CD8-positive, alpha-beta memory T cell (primary cell): ENCODE data around the gene EPHA2. TPM values are rescaled to one million over a fixed set of nuclear protein-coding genes. Genes with fewer than 3 reads are reported as not detected.

Source experiments
- CTCF ChIA-PET: fragments of 350-600 bp; sonication (Branson Sonifier 250); formaldehyde crosslinking; loops from one replicate; lab custom pipeline; 2021; ENCODE audit warnings: antibody characterized with exemption; lab: Charles Lee
- POLR2A ChIA-PET: fragments of 350-600 bp; sonication (Branson Sonifier 250); formaldehyde crosslinking; loops from one replicate; lab custom pipeline; 2021; ENCODE audit warnings: antibody characterized with exemption; lab: Charles Lee
- DNase-seq, 5 donors: peaks; one replicate each; pipeline versions ENCODE4 v3.0.0 to v3.0.0-alpha.2; 2020 to 2022; ENCODE audit warnings: mixed read lengths in 1 of 5
- H3K27ac ChIP-seq: one replicate; pipeline ENCODE4 v1.7.0; 2013; ENCODE audit warnings: low read depth, mild to moderate bottlenecking, low read length, moderate library complexity
- H3K27me3 ChIP-seq: 2 replicates; pipeline ENCODE4 v1.7.0; 2013; ENCODE audit warnings: low read length, mild to moderate bottlenecking; ENCODE audit not compliant: insufficient read depth, poor library complexity, severe bottlenecking
- H3K36me3 ChIP-seq: 2 replicates; pipeline ENCODE4 v1.7.0; 2013; ENCODE audit warnings: mild to moderate bottlenecking, low read length, moderate library complexity; ENCODE audit not compliant: insufficient read depth
- H3K4me1 ChIP-seq: 2 replicates; pipeline ENCODE4 v1.7.0; 2013; ENCODE audit warnings: mild to moderate bottlenecking, low read length, moderate library complexity; ENCODE audit not compliant: insufficient read depth
- H3K4me3 ChIP-seq: 2 replicates; pipeline ENCODE4 v1.7.0; 2013; ENCODE audit warnings: mild to moderate bottlenecking, low read length
- H3K9me3 ChIP-seq: 2 replicates; pipeline ENCODE4 v1.7.0; 2013; ENCODE audit warnings: mild to moderate bottlenecking, low read length
- H3K27ac Mint-ChIP-seq, 8 donors: one replicate each; pipeline ENCODE4 v1.8.0; 2020 to 2021; ENCODE audit warnings: mixed read lengths in 8 of 8, mild to moderate bottlenecking in 6 of 8, inconsistent platforms in 3 of 8, moderate library complexity in 3 of 8
- H3K27me3 Mint-ChIP-seq, 2 donors: one replicate each; pipeline ENCODE4 v1.8.0; 2020 to 2021; ENCODE audit warnings: mixed read lengths in 2 of 2, mild to moderate bottlenecking in 1 of 2, moderate library complexity in 1 of 2
- H3K36me3 Mint-ChIP-seq, 3 donors: one replicate each; pipeline ENCODE4 v1.8.0; 2020 to 2021; ENCODE audit warnings: mixed read lengths in 3 of 3, inconsistent platforms in 1 of 3, mild to moderate bottlenecking in 1 of 3
- H3K4me1 Mint-ChIP-seq, 3 donors: one replicate each; pipeline ENCODE4 v1.8.0; 2020 to 2021; ENCODE audit warnings: mixed read lengths in 3 of 3, inconsistent platforms in 1 of 3, mild to moderate bottlenecking in 1 of 3
- H3K4me3 Mint-ChIP-seq, 7 donors: one replicate each; pipeline ENCODE4 v1.8.0; 2020 to 2021; ENCODE audit warnings: mixed read lengths in 7 of 7, mild to moderate bottlenecking in 6 of 7, moderate library complexity in 4 of 7, inconsistent platforms in 2 of 7
- H3K9me3 Mint-ChIP-seq, 5 donors: one replicate each; pipeline ENCODE4 v1.8.0; 2020 to 2022; ENCODE audit warnings: mixed read lengths in 5 of 5, mild to moderate bottlenecking in 3 of 5, moderate library complexity in 2 of 5, inconsistent platforms in 1 of 5
- polyA plus RNA-seq: library from polyadenylated mRNA; unstranded; fragments of 300-500 nt; fragmentation: Illumina TruSeq; gene quantifications from one replicate; pipeline ENCODE4 v1.2.3, GENCODE V29; 2021
- total RNA-seq, 2 experiments: library from RNA; stranded (reverse); gene quantifications; one replicate each; pipeline ENCODE4 v1.2.3, GENCODE V29; 2021

The EPHA2 gene
- total and polyA plus RNA-seq, 3 experiments from 2014 or later: not detected

DNA sequence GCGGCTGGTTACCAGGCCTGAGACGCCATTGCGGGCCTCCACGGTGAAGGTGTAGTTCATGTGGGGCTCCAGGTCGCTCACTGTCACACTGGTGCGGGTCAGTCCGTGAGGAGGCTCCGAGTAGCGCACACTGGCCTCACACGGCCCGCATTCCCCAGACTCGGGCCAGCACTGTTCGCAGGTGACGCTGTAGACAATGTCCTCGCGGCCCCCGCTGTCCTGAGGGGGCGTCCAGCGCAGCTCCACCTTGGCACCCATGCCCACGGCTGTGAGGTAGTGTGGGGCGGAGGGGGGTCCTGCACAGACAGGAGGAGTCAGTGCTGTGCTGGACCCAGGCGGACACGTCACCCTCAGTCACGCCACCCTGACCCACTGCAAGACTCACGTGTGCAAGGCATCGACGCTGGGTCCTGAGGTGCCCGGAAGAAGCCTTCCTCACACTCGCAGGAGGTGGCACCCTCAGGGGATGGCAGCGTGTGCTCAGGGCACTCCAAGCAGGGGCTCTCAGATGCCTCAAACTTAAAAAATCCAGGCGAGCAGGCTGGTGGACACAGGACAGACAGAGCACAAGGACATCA is 17.9 kb downstream of the EPHA2 start:
- no peaks in the 10 kb centered on the region for H3K36me3 Mint-ChIP-seq
- H3K27ac Mint-ChIP-seq: no peak overlapping the region
- Histone ChIP-seq H3K4me3 (no peak overlapping the region), H3K4me1 (peaks cover 14% of the 10 kb centered on the region), H3K36me3 (no peaks in the 10 kb centered on the region), H3K27ac (no peak overlapping the region), H3K27me3 (no peaks in the 10 kb centered on the region), H3K9me3 (no peaks in the 10 kb centered on the region)
- peaks cover 0 to 8% (median 0%) of the 10 kb centered on the region in 3 donors for H3K4me1 Mint-ChIP-seq
- no peak for DNase-seq
- H3K27me3 Mint-ChIP-seq: peaks cover 0 to 3% of the 10 kb centered on the region in 2 donors
- H3K9me3 Mint-ChIP-seq: no peaks in the 10 kb centered on the region
- H3K4me3 Mint-ChIP-seq: no peak overlapping the region
- CTCF ChIA-PET: no interaction called here
- POLR2A ChIA-PET: no interaction called here

DNA sequence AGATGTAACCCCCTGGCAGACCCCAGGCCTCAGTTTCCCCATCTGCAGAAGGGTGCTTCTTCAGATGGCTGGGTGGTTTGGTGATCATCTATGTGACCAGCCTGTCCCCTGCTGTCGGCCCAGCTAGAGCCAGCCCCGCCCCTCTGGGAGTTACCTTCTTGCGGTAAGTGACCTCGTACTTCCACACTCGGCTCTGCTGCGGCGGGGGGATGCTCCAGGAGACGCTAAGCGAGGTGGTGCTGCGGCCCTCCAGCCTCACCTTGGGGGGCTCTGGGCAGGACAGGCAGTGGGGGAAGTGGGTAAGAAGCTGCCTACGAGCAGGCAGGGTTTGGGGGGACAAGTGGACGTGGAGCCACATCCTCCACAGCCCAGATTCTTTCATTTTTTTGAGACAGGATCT is 20.4 kb downstream of the EPHA2 start:
- Mint-ChIP-seq H3K36me3 (no peaks in the 10 kb centered on the region), H3K27ac (peak overlapping the region in 1 of 8 donors; percentile 84), H3K9me3 (no peaks in the 10 kb centered on the region), H3K4me3 (no peak overlapping the region), H3K4me1 (no peaks in the 10 kb centered on the region), H3K27me3 (no peaks in the 10 kb centered on the region)
- no peak overlapping the region for H3K27ac ChIP-seq
- no peaks in the 10 kb centered on the region for H3K27me3 ChIP-seq
- H3K4me3 ChIP-seq: no peak overlapping the region
- no peaks in the 10 kb centered on the region for H3K9me3 ChIP-seq
- DNase-seq: no peak
- POLR2A ChIA-PET: no interaction called here
- H3K36me3 ChIP-seq: no peaks in the 10 kb centered on the region
- CTCF ChIA-PET: interaction anchor here (1.1 kb wide), 1 partner anchor 9 kb away, joined by 3 read pairs; no protein-coding TSS in a partner anchor
- no peaks in the 10 kb centered on the region for H3K4me1 ChIP-seq

DNA sequence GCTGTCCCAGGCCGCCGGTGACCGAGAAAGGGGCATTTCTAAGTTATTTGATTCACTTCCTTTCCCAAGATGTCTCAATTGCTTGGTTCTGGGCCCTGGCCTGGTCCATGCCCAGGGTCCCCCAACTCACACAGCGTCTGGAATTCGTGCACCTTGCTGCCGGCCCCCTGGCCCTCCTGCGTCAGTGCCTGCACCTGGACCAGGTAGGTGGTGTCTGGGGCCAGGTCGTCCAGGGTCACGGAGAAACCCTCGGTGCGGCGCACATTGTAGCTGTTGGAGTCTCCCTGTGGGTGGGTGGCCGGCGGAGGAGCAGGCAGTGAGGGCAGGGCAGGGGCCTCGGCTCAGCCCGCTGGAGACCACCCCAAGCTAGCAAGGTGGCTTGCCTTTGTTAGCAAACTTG is 21.0 kb downstream of the EPHA2 start:
- Histone ChIP-seq H3K27ac (no peak overlapping the region), H3K9me3 (no peaks in the 10 kb centered on the region), H3K36me3 (no peaks in the 10 kb centered on the region), H3K27me3 (no peaks in the 10 kb centered on the region), H3K4me3 (no peak overlapping the region), H3K4me1 (no peaks in the 10 kb centered on the region)
- no peaks in the 10 kb centered on the region for H3K36me3 Mint-ChIP-seq
- no peaks in the 10 kb centered on the region for H3K27me3 Mint-ChIP-seq
- no peaks in the 10 kb centered on the region for H3K9me3 Mint-ChIP-seq
- ChIA-PET POLR2A (no interaction called here), CTCF (no interaction called here)
- DNase-seq: no peak
- no peak overlapping the region for H3K4me3 Mint-ChIP-seq
- no peak overlapping the region for H3K27ac Mint-ChIP-seq
- no peaks in the 10 kb centered on the region for H3K4me1 Mint-ChIP-seq

DNA sequence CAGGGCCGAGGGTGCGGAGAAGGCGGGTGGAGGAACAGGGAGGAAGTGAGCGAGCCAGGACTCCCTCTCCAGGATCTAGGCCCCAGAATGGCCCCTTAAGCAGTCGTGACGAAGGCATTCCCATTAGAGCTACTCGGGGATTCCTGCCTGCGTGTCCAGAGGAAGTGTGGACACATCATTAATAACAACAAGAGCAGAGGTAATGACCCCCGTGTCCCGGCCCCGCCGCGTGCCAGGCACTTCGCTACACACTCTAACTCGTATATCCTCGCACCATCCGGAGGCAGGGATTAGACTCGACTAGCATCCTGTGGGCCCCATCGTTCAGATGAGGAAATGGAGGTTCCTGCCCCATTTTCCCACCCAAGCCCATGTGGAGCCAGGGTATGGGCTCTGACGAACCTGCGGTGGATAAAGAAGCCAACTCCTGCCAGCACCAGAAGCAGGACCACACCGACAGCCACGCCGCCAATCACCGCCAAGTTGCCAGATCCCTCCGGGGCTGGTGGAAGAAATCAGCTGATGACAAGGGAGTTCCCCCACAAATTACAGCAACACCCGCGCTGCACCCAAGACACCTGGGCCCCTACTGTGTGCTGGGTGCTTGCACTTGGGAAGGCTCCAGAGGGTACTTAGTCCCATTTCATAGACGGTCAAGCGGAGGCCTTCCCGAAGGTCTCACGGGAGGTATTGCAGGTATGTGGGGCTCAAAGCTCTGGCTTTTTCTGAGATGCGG is 21.6 kb downstream of the EPHA2 start:
- Mint-ChIP-seq H3K27me3 (no peaks in the 10 kb centered on the region), H3K4me1 (no peaks in the 10 kb centered on the region), H3K27ac (peak overlapping the region in 1 of 8 donors; percentile 33), H3K36me3 (no peaks in the 10 kb centered on the region), H3K9me3 (no peaks in the 10 kb centered on the region), H3K4me3 (no peak overlapping the region)
- H3K4me3 ChIP-seq: no peak overlapping the region
- no peaks in the 10 kb centered on the region for H3K27me3 ChIP-seq
- no peak overlapping the region for H3K27ac ChIP-seq
- H3K9me3 ChIP-seq: no peaks in the 10 kb centered on the region
- no peaks in the 10 kb centered on the region for H3K4me1 ChIP-seq
- ChIA-PET CTCF (no interaction called here), POLR2A (no interaction called here)
- no peaks in the 10 kb centered on the region for H3K36me3 ChIP-seq
- DNase-seq: no peak

DNA sequence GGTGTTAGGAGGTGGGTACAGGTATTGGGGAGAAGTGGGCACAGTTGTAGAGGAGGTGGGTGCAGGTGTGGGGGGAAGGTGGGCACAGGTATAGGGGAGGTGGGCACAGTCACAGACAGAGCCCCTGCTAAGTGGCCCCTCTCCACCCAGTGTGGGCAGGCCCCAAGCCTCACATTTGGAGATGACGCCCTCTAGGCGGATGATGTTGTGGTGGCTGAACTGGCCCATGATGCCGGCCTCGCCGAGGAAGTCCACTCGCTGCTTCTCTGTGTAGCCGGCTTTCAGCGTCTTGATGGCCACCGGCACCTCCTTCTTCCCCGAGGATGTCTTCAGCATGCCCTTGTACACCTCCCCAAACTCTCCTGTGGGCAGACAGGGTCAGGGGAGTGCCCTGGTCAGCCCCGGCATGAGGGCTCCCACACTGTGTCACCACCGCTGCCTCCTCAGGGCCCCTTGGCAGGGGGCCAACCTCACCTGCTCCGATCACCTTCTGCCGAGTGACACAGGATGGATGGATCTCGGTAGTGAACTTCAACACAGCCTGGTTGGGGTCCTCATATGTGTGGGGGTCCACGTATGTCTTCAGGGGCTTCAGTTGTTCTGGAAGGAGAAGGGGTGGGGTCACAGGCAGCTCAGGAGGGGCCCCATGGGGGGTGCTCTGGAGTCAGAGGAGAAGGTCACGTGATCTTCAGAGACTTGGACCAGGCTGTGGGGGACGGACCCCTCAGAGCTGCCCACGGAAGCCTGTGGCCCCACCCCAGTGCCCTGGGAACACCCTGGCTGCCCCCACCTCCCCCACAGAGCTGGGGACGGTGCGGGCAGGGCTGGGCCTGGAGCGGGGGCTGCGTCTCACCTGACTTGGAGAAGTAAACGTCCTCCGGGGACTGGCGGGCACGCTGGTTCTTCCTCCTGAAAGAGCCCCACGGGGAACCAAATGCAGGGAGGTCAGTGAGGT is 22.6 kb downstream of the EPHA2 start:
- peaks cover 0 to 3% of the 10 kb centered on the region in 2 donors for H3K27me3 Mint-ChIP-seq
- Histone ChIP-seq H3K27ac (no peak overlapping the region), H3K4me1 (no peaks in the 10 kb centered on the region), H3K36me3 (no peaks in the 10 kb centered on the region), H3K9me3 (no peaks in the 10 kb centered on the region), H3K4me3 (no peak overlapping the region), H3K27me3 (no peaks in the 10 kb centered on the region)
- no peaks in the 10 kb centered on the region for H3K9me3 Mint-ChIP-seq
- H3K27ac Mint-ChIP-seq: no peak overlapping the region
- POLR2A ChIA-PET: no interaction called here
- no peak overlapping the region for H3K4me3 Mint-ChIP-seq
- DNase-seq: no peak
- H3K36me3 Mint-ChIP-seq: no peaks in the 10 kb centered on the region
- no peaks in the 10 kb centered on the region for H3K4me1 Mint-ChIP-seq
- CTCF ChIA-PET: no interaction called here

DNA sequence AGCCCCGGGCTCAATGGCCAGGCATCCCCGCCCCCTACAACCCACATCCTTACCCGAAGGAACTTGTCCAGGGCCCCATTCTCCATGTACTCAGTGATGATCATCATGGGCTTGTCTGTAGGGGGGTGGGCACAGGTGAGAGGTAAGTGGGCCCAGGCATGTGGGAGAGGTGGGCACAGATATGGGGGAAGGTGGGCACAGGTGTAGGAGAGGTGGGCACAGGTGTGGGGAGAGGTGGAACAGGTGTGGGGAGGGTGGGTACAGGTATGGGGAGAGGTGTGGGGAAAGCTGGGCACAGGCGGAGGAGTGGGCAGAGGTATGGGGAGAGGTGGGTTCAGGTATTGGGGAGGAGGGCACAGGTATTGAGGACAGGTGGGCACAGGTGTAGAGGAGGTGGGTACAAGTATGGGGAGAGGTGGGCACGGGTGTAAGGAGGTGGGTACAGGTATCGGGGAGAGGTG is 23.5 kb downstream of the EPHA2 start:
- POLR2A ChIA-PET: no interaction called here
- no peak for DNase-seq
- H3K9me3 ChIP-seq: no peaks in the 10 kb centered on the region
- no peaks in the 10 kb centered on the region for H3K36me3 ChIP-seq
- H3K27ac ChIP-seq: no peak overlapping the region
- Mint-ChIP-seq H3K4me1 (no peaks in the 10 kb centered on the region), H3K9me3 (no peaks in the 10 kb centered on the region), H3K27ac (no peak overlapping the region), H3K4me3 (no peak overlapping the region), H3K27me3 (peaks cover 0 to 7% of the 10 kb centered on the region in 2 donors), H3K36me3 (no peaks in the 10 kb centered on the region)
- no peaks in the 10 kb centered on the region for H3K27me3 ChIP-seq
- no peak overlapping the region for H3K4me3 ChIP-seq
- H3K4me1 ChIP-seq: no peaks in the 10 kb centered on the region
- CTCF ChIA-PET: no interaction called here

DNA sequence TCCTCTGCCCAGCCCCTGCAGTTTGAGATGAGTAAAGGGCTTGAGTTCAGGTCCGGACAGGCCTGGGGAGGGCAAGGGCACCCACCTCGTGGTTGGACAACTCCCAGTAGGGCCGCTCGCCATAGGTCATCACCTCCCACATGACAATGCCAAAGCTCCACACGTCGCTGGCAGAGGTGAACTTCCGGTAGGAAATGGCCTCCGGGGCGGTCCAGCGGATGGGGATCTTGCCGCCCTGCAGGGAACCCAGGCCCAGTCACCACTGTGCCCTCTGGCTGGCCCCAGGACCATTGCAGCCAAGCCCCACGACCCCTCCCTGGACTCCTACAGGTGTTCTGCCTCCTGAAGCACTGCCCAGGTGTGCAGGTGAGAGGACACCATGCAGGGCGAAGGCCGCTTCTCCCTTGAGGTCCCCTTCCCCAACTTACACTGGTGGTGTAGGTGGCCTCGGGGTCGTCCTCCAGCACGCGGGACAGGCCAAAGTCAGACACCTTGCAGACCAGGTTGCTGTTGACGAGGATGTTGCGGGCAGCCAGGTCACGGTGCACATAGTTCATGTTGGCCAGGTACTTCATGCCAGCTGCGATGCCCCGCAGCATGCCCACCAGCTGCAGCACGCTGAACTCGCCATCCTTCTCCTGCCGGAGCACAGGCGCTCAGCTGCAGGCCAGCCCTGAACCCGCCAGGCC is 24.1 kb downstream of the EPHA2 start:
- H3K27me3 ChIP-seq: no peaks in the 10 kb centered on the region
- no peak overlapping the region for H3K27ac Mint-ChIP-seq
- no peak overlapping the region for H3K4me3 Mint-ChIP-seq
- no peaks in the 10 kb centered on the region for H3K36me3 Mint-ChIP-seq
- H3K27me3 Mint-ChIP-seq: peaks cover 0 to 11% of the 10 kb centered on the region in 2 donors
- no peak for DNase-seq
- ChIA-PET POLR2A (no interaction called here), CTCF (no interaction called here)
- H3K4me3 ChIP-seq: no peak overlapping the region
- H3K4me1 ChIP-seq: no peaks in the 10 kb centered on the region
- no peak overlapping the region for H3K27ac ChIP-seq
- no peaks in the 10 kb centered on the region for H3K36me3 ChIP-seq
- no peaks in the 10 kb centered on the region for H3K4me1 Mint-ChIP-seq
- H3K9me3 Mint-ChIP-seq: no peaks in the 10 kb centered on the region
- H3K9me3 ChIP-seq: no peaks in the 10 kb centered on the region
